Medulla oblongata (tissue), 1 donor: Measurements from ENCODE around the gene TGFBR2.
A peak's percentile ranks its signal among the peaks of the same experiment; 100 is the strongest.

Source experiments
- DNase-seq: peaks from one replicate; pipeline ENCODE4 v3.0.0-alpha.2; 2015; ENCODE audit errors: extremely low spot score

TGFBR2 gene

GRCh38 chr3:30606301-30607031 is at the start of gene TGFBR2:
Gene TGFBR2, plus strand, starts transcription at chr3:30606601. Its CDS starts 283 bp downstream, at chr3:30606884.
- DNase-seq, result peak; percentile 79

- no peak for DNase-seq
Measured at GRCh38 chr3:30557746-30558303, 48.6 kb upstream of the TGFBR2 start.

GRCh38 chr3:30563956-30564355 is 42.4 kb upstream of the TGFBR2 start:
- no peak for DNase-seq

GRCh38 chr3:30567139-30567753 is 39.2 kb upstream of the TGFBR2 start:
- no peak for DNase-seq

GRCh38 chr3:30576946-30577345 is 29.5 kb upstream of the TGFBR2 start:
- DNase-seq, result no peak

GRCh38 chr3:30577788-30578187 is 28.6 kb upstream of the TGFBR2 start:
- no peak for DNase-seq

GRCh38 chr3:30578479-30578878 is 27.9 kb upstream of the TGFBR2 start:
- peak; percentile 74 for DNase-seq

GRCh38 chr3:30578986-30579579 is 27.3 kb upstream of the TGFBR2 start:
- no peak for DNase-seq

- DNase-seq, result no peak
Measured at GRCh38 chr3:30581067-30581585, 25.3 kb upstream of the TGFBR2 start.

- DNase-seq, result no peak
Measured at GRCh38 chr3:30581982-30582381, 24.4 kb upstream of the TGFBR2 start.

GRCh38 chr3:30583973-30584372 is 22.4 kb upstream of the TGFBR2 start:
- no peak for DNase-seq

- DNase-seq, result no peak
Measured at GRCh38 chr3:30585654-30586053, 20.7 kb upstream of the TGFBR2 start.

GRCh38 chr3:30586096-30586805 is 20.1 kb upstream of the TGFBR2 start:
- no peak for DNase-seq

GRCh38 chr3:30586806-30587486 is 19.5 kb upstream of the TGFBR2 start:
- DNase-seq, result no peak

GRCh38 chr3:30587904-30588303 is 18.5 kb upstream of the TGFBR2 start:
- no peak for DNase-seq

GRCh38 chr3:30596152-30596551 is 10.2 kb upstream of the TGFBR2 start:
- no peak for DNase-seq

GRCh38 chr3:30597131-30597768 is 9.2 kb upstream of the TGFBR2 start:
- no peak for DNase-seq

- no peak for DNase-seq
Measured at GRCh38 chr3:30597769-30598134, 8.6 kb upstream of the TGFBR2 start.

- no peak for DNase-seq
Measured at GRCh38 chr3:30598668-30599545, 7.5 kb upstream of the TGFBR2 start.

GRCh38 chr3:30600572-30600971 is 5.8 kb upstream of the TGFBR2 start:
- DNase-seq, result no peak
